GM18870 (cell line): ENCODE results near the gene MYL2.
"Not testable (repeated sequence)": the region's sequence is repeated elsewhere in the genome, so short reads cannot be mapped to it uniquely, and the experiment has no call there.

Source experiments
- ATAC-seq: cut with Tn5 transposase; IDR thresholded peaks from one replicate; pipeline ENCODE4 v1.9.1; 2021; ENCODE audit warnings: moderate library complexity; ENCODE audit not compliant: unreplicated experiment

The MYL2 gene, protein sequence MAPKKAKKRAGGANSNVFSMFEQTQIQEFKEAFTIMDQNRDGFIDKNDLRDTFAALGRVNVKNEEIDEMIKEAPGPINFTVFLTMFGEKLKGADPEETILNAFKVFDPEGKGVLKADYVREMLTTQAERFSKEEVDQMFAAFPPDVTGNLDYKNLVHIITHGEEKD

DNA sequence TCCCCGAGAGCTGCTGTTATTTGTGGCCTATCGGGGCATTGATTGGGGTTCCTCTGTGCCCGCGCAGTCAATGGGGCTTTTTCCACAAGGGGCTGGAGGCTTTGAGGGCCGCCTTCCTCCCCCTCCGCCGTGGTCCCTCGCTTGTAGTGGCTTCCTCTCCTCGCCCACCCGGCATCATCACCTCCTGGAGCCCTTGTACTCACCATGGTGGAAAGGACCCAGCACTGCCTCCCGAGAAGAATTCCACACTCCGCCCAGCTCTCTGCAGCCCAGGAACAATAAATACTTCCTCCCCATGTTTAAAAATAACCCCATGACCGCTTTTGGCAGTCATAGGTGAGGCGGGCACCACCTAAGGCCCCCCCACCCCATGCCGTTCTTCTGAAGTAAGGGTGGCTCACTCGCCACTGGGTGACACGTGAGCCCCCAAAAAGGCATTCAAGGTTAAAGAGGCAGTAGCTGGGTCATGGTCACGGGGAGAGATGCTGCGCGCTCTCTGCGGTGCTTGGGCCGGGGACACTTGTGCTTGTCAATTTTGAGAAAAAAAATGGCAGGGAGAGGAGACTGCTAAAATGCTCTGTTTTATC lies at the start of gene MYL2:
MYL2 (minus strand) TSS at position 256 of the 587 bp plus-strand sequence; CDS start at position 206, 50 bp downstream.
- ATAC-seq: no peak

DNA sequence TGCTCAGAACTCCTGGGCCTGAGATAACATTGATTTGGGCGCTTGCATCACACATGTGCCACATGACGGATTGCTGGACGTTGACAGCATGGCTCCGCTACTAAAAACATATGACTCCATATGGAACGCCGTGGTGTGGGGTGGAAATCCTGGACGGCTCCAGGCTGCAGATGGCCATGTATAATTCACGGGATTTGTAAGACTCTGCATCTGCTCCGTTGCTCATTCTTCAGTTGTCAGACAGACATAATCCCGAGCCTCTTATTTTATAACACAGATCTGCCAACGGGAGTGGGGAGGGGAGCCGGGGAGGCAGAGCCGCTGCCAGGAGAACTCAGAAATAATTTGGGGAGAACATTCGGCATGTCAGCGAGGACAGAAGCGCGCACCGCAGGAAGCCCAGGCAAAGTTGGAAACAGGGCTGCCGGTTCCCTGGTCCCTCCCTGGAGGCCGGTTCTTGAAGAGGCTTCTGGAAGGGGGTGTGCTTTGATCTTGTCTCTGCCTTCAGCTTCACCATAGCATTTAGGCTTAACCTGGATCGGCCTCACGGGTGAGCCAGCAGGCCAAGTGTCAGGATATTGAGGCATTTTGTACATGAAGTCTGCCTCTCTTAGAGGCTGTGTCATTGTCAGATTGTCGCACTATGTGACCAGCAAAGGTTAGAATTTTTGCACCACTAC lies 45.8 kb upstream of the MYL2 start:
- ATAC-seq: no peak

DNA sequence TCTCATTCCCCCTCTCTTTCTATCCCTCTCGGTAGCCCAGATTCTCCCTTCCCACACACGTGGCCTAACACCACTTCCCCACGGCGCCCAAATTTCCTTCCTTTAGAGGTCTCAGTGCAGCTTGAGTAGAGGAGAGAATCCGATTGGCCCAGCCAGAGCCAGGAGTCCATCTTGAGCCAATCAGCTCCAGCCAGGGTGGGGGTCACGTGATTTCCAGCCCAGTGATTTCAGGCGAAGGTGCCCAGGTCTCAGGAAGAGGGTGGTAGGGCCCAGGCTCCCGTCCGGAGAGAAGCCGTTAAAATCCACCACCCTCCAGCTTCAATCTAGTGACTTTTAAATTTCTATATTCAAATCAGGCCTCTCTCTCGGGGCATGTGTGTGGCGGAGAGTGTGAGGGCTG lies 45.2 kb upstream of the MYL2 start:
- ATAC-seq: no peak

DNA sequence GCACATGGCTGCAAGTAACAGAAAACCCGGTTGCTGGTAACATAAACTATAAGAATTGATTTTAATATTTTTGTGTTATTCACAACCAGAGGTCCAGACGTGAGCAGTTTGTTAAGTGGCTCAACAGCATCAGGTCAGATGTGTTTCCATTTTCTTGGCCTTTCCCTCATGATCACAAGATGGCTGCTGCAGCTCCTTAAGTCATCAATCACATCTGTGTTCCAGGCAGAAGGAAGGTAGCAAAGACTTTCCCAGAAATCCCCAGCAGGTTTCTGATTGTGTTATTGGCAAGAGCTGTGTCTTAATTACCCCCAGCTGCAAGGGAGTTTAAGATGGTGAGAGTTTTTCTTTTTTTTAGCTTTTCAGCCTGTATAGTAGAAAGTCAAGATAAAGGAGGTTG lies 40.4 kb upstream of the MYL2 start:
- ATAC-seq: no peak

DNA sequence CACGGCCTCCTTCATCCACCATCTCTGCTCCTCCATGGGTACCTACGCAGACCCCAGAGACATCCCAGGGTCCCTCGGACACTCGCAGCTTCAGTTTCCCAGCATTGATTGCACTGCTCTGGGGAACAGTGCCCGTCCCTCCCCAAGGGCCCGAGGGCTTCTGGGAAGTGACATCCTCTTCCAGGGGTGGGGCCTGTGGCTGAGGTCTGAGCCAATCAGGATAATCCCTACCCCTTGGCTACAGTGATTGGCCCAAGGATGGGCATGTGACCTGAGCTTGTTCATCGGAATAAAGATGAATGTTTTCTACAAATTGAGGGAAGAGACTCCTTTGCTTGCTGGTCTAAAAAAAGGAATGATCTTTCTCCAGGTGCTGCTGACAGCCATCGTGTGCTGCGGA lies 37.3 kb upstream of the MYL2 start:
- no peak for ATAC-seq

DNA sequence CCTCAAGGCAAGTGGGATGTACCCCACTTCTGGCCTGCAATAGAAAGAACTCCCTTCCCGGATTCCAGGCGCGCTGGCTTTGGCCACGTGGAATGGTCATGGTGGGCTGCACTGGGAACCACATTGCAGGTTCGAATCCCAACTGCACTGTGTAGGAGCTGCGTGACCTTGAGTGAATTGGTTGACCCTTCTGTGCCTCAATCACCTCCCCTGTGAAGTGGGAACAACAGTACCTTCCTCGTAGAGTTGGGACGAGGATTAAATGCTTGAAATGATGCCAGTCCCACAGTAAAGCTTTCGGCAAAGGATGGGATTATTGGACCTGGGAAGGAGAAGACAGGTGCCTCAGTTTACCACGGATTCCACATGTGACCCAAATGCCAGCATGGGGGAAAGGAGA lies 36.8 kb upstream of the MYL2 start:
- ATAC-seq: no peak

DNA sequence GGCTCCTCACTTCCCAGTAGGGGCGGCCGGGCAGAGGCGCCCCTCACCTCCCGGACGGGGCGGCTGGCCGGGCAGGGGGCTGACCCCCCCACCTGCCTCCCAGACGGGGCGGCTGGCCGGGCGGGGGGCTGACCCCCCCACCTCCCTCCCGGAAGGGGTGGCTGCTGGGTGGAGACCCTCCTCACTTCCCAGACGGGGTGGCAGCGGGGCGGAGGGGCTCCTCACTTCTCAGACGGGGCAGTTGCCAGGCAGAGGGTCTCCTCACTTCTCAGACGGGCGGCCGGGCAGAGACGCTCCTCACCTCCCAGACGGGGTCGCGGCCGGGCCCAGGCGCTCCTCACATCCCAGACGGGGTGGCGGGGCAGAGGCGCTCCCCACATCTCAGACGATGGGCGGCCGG lies 30.5 kb upstream of the MYL2 start:
- not testable (repeated sequence) for ATAC-seq

DNA sequence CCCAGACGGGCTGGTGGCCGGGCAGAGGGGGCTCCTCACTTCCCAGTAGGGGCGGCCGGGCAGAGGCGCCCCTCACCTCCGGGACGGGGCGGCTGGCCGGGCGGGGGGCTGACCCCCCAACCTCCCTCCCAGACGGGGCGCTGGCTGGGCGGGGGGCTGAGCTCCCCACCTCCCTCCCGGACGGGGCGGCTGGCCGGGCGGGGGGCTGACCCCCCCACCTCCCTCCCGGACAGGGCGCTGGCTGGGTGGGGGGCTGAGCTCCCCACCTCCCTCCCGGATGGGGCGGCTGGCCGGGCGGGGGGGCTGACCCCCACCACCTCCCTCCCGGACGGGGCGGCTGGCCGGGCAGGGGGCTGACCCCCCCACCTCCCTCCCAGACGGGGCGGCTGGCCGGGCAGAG lies 30.1 kb upstream of the MYL2 start:
- ATAC-seq: not testable (repeated sequence)

DNA sequence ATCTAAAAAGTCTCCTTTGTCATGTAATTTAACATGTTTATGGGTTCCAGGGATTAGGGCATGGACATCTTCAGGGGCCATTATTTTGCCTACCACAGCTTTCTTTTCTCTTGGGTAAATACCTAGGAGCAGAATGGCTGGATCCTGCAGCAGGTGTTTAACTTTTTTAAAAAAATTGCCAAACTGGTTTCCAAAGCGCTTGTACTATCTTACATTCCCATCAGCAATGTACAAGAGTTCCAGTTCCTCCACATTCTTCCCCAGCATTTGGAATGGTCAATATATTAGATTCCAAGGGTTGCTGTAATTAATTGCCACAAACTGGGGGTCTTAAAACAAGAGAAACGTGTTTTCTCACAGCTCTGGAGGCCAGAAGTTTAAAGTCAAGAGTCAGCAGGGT lies 27.7 kb upstream of the MYL2 start:
- ATAC-seq: no peak

DNA sequence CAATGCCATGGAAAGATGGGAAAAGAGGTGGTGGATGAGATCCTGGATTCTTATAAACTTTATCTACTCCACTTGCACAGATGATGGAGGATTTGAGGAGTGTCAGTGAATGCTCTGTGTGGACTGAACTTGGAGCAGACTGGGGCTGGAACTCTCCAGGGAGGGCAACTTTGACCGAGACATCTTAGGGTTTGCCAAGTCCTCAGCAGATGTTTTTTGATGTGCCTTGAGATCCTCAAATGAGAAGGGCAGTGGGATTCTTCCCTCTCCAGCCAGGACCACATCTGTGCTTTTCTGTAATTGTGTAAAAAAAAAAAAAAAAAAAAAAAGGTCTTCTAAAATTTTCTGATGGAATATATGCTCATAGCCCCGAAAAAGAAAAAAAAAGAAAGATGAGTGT lies 23.0 kb upstream of the MYL2 start:
- ATAC-seq: no peak

DNA sequence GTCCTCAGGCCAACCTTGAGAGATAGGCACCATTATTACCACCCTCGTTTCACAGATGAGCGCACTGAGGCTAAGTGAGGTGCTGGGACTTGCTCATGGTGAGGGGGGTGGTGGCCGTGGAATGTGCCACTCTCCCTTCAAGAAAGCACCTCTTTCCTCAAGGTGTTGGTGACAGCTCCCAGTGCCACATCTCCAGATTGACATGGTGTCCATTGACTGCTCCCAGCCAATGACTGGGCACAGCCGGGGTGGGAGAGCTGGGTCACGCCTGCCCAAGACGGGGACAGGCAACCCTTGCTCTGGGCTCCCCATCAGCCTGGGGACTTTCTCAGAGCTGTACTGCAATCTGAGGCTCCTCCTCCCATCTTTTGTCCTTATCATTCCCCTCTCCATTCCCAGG lies 21.0 kb upstream of the MYL2 start:
- no peak for ATAC-seq

DNA sequence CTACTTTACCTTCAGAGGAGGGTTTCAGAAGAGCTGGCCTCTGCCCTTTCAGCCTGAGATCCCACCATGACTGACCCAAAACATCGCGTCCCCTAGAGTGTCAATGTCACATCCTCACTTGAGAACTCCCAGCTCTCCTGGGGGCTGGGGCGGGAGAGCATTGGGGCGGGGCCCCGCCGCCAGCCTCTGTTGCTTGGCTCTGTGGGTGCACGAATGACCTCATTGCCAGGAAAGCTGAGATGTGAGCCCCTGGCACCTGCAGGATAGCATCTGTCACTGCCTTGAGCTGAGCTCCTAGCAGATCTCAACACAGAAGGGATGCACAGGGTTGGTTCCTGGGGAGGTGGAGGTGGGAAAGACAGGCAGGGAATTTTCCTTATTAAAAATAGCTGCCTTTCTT lies 20.6 kb upstream of the MYL2 start:
- no peak for ATAC-seq

DNA sequence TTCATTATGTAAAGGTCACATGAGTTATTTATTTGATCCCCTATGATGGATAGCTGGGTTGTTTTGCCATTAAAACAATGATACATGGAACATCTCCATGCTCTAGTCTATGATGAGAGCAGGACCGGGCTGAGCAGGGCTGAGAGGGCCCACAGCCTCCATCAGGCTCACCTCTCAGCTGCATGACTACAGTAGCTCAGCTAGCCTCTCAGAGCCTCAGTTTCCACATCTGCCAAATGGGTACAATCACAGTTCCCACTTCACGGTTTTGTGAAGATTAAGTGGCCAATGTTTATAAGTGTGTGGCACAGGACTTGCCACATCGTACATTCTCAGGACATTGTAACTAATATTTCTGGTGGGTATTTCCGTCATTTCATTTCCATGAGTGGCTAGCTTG lies 19.9 kb upstream of the MYL2 start:
- ATAC-seq: no peak

DNA sequence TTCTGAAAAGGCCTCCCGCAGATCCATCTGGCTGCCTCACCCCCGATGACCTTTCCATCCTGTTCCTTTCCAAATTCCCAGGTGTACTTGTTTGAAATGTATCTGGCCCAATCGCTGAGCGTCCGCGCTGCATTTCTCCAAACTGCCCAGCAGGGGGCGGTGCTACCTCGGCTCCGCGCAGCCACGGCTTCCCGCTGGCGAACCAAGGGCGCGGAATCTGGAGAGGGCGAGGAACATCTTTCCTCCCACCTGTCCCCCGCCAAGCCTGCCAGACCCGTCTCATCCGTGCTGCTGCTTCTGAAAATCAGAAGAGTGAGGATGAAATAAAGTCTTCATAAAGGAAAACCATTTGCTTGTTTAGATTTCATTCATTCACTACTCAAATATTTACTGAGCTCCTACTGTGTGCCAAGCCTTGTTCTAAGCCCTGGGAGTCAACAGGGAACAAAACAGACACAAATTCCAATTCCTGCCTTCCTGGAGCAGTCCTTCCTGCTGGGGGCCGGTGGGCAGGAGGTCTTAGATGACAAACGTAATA lies 16.8 kb upstream of the MYL2 start:
- ATAC-seq: no peak

DNA sequence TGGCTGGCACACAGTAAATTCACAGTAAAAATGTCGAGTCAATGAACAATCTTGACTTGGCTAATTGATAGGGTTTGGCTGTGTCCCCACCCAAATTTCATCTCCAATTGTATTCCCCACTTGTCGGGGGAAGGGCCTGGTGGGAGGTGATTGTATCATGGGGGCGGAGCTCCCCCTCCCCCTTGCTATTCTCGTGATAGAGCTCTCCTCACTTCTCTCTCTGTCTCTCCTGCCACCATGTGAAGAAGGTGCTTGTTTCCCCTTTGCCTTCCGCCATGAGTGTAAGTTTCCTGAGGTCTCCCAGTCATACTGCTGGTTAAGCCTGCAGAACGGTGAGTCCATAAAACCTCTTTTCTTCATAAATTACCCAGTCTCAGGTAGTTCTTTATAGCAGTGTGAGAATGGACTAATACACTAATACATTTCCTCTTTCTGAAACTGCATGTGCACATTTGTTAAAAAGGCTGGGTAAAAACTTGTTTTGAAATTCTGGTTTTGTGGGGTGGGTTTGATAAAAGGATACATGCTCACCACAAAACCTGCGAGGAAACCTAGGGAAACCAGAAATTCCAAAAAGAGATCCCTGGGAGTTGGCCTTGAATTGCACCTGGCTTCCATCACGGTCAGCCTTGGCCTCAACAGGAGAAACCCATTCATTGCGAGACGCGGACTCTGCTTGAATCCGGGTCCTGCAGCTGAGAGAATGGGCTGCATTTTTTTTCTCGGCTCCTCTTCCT lies 16.2 kb upstream of the MYL2 start:
- no peak for ATAC-seq

DNA sequence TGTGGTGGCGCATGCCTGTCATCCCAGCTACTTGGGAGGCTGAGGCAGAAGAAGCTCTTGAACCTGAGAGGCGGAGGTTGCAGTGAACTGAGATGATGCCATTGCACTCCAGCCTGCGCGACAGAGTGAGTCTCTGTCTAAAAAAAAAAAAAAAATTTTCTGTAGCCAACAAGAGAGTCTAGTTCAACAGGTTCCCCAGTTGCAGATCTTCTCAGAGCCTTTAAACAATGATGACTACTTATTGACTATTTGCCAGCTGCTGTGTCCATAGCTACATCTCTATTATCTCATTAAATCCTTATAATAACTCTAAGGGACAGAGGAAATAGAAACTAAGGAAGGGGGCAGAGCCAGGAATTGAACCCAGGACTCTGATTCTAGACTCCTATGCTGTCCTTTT lies 15.2 kb upstream of the MYL2 start:
- ATAC-seq: no peak

DNA sequence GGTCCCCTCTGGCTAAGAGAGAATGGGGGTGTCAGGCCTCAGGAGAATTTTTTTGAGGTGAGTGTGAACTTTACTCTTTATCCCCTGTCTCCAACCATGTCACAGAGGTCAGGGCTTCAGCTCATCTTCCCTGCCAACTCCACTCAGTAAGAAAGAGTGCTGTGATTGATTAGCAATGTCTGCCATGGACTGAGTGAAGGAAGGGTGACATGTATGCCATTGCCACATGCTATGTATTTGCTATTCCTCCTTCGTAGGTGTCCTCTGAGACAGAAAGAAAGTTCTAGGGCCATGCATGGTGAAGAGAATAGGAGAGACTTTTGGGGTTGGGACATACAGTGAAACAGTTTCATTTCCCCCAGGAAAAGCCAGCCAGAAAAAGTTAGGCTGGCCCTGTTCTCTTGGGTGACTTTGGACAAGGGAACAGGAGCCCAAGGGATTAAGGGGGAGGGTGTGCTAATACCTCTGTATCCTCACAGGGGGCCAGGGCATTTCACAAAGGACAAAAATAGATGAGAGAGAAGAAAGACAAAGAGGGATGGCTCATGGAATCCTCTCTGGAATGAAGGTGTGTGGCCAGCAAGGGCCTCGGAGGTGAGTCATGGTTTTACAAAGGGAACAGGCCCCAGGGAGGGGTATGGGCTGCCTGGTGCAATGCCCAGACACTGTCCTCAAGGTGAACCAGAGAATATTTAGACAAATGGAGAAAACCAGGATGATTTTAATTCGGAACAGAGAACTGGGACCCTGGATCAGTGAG lies 13.9 kb upstream of the MYL2 start:
- no peak for ATAC-seq

DNA sequence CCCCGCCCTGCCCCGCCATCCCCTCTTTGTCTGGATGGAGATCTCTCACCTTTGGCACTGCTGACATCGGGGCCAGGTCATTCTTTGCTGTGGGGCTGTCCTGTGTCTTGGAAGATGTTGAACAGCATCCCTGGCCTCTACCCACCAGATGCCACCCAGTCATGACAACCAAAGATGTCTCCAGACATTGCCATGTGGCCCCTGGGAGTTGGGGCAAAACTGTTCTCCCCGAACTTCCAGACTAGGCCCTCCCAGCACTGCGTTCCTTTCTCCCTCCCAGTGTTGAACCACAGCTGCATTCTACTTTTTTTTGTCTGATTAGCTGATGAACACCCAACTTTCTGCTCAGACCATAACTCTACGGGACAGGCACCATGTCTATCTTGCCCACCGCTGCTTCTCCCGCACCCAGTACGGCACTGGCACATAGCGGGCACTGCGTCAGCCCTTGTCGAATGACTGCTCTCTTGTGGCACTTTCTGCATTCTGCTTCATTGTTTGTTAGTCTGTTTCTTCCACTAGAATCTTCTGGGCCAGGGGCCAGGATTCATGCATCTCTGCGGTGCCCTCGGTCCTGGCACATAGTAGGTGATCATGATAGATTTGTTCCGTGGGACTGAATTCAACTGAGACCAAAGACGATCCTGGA lies 13.1 kb upstream of the MYL2 start:
- no peak for ATAC-seq

DNA sequence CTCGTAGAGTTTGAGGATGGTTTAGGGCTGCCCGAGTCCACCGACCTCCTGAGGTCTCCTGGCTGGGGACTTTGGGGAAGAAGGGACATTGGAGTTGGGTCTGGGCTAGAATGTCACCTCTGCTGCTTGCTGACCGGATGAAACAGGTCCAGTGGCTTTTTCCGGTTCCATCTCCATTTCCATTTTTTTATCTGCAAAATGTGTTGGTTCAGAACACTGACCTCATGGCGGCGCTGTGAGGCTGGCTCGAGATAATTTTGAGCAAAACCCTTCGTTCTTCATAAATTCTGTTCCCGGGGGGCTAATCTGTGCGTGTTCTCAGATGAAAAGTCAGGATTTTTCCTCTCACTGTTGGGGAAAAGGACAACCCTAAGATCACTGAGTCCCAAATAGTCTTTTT lies 11.7 kb upstream of the MYL2 start:
- ATAC-seq: no peak

DNA sequence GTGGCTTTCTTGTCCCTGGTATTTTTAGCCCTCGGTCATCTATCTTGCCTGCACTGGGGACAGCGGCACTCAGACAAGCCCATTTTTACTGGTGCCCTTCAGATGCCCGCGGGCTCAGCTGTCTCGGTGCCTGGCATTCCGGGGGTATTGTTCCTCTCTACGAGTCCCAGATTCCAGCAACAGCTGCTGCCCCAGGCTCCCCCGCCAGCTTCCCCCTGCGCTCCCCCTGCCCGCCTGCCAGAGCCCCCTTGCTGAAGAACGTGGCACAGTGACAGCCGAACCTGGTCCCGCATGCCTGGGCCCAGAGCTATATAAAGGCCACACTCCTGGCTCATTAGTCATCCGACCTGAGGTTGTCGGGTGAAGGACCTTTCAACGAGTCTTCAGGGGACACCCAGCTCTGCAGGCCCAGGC lies 10.9 kb upstream of the MYL2 start:
- no peak for ATAC-seq
